GM13976 (cell line): ENCODE measurements around the gene ANKHD1.
"Not testable (repeated sequence)": the region's sequence is repeated elsewhere in the genome, so short reads cannot be mapped to it uniquely, and the experiment has no call there.

Experiments used
- DNase-seq: peaks from one replicate; pipeline ENCODE4 v3.0.0; 2012; ENCODE audit warnings: low spot score
- CTCF ChIP-seq: IDR thresholded peaks from 2 replicates; pipeline ENCODE4 v1.5.1; 2012; ENCODE audit warnings: borderline replicate concordance, mild to moderate bottlenecking; ENCODE audit not compliant: insufficient read depth; ENCODE audit errors: extremely low read depth, missing control alignments, control extremely low read depth
- in situ Hi-C: fragments of 300-500 bp; cut with MboI; formaldehyde crosslinking; loops from one replicate; pipeline ENCODE4 v1.12.0; 2022; ENCODE audit warnings: low sequenced_read_pairs, mixed read lengths, inconsistent platforms; ENCODE audit not compliant: unreplicated experiment

ANKHD1 gene

GRCh38 chr5:140570488-140570887, 168.9 kb downstream of the ANKHD1 start:
- TF ChIP-seq CTCF = no peak
- DNase-seq = no peak
- in situ Hi-C loops = no loop called here

DNA sequence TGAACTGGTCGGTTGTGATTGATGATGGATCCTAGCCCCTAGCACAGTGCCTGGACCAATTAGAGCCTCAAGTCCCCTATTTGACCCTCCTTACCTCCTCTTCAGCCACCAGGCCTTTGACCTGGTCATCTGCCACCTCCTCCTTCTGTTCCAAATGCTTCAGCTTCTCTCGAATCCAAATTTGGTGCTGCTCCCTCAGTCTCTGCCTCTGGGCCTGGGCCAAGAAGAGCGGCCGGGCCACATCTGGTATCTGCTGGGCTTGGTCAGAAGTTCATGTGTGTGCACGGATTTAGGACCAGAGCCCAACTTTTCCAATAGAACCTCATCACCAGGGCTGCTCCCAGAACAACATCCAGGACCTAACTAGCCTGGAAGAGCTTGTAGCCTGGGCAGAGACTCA, 169.5 kb downstream of the ANKHD1 start:
- in situ Hi-C loops = no loop called here
- no peak for DNase-seq
- no peak for TF ChIP-seq CTCF

DNA sequence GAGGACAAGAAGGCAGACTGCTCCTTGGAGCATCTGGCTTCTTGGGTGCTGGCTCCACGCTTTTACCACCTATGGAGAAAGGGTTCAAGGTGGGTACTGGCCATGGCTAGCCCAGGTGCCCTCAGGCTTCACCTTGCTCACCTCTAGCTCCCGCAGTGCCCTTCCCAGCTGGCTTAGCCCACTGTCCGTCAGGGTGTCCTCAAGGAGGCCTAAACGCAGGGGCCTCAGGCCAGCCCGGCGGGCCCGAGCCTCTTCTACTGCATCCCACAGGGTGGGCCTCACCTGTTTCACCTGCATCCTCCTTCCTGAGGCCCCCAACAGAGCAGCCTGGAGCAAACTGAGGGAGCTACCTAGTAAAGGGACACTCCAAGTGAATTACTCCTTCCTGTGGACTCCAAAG, 172.1 kb downstream of the ANKHD1 start:
- DNase-seq = no peak
- no peak for TF ChIP-seq CTCF
- in situ Hi-C loops = no loop called here

GRCh38 chr5:140574165-140574564, 172.5 kb downstream of the ANKHD1 start:
- in situ Hi-C loops = no loop called here
- TF ChIP-seq CTCF = no peak
- DNase-seq = no peak

DNA sequence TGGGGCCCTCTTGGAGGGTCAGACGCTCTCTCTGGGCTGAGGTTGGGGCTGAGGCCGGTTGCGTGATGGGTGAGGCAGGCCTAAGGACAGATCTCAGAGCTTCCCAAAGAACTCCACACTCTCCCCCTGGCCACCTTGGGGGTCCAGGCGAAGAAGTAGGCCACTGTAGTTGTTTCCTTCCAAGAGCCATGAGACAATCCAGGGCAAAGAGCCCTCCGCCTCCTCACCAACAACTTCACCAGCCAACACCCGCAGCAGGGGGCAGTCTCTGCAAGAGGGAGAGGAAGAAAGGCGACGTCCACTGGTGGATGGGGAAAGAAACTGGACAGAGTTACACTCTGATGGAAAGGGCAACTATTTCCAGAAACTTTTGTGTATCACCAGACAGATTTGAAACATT, 173.7 kb downstream of the ANKHD1 start:
- DNase-seq = no peak
- in situ Hi-C loops = no loop called here
- TF ChIP-seq CTCF = no peak

DNA sequence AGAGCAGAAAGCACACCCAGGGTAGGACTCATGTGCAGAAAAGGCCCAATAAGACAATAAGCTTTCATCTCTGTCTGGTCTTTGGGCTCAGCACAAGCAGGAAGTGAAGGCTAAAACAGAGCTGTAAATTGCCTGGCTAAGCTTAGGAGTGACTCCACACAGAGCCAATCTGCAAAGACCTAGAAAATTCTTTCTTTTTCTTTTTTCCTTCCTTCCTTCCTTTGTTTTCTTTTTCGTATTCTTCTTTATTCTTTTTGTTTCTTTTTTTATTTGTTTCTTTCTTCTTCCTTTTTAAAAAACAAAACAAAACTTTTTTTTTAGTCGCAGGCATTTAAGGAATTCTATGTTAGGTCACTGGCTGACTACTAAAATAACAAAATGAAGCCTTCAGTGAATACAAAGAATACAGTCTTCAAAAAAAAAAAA, 175.2 kb downstream of the ANKHD1 start:
- in situ Hi-C loops = no loop called here
- no peak for DNase-seq
- no peak for TF ChIP-seq CTCF

GRCh38 chr5:140579188-140579747, 177.6 kb downstream of the ANKHD1 start:
- DNase-seq, in situ Hi-C loops: not testable (repeated sequence)

DNA sequence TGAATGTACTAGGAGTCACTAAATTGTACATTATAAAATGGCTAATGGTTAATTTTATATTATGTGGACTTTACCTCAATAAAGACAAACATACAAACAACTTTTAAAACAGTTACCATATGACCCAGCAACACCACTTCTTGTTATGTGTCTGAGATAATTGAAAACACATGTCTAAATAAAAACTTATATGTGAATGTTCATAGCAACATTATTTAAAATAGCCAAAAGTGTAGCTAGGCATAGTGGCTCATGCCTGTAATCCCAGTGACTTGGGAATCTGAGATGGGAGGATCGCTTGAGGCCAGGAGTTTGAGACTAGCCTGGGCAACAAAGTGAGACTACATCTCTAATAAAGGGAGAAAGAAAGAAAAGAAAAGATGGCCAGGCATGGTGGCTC, 185.9 kb downstream of the ANKHD1 start:
- in situ Hi-C loops = no loop called here
- no peak for DNase-seq
- no peak for TF ChIP-seq CTCF
